Mesodermal cell (in vitro differentiated cells): ENCODE measurements around the gene CEL.
"Not testable (repeated sequence)": the region's sequence is repeated elsewhere in the genome, so short reads cannot be mapped to it uniquely, and the experiment has no call there.

Experiments
- H3K27ac ChIP-seq: 2 replicates; pipeline ENCODE4 v1.7.0; 2013; ENCODE audit warnings: mild to moderate bottlenecking, low read depth, low read length, moderate library complexity; ENCODE audit not compliant: severe bottlenecking
- H3K36me3 ChIP-seq: 2 replicates; pipeline ENCODE4 v1.7.1; 2013; ENCODE audit warnings: mild to moderate bottlenecking, low read length, moderate library complexity; ENCODE audit not compliant: control insufficient read depth, insufficient read depth
- H3K4me1 ChIP-seq: one replicate; pipeline ENCODE4 v1.7.1; 2013; ENCODE audit warnings: mild to moderate bottlenecking, low read length; ENCODE audit not compliant: insufficient read depth, control insufficient read depth, poor library complexity, severe bottlenecking
- H3K4me3 ChIP-seq: 2 replicates; pipeline ENCODE4 v1.7.0; 2013; ENCODE audit warnings: low read length, control low read depth, mild to moderate bottlenecking; ENCODE audit not compliant: insufficient read depth, poor library complexity, severe bottlenecking; ENCODE audit errors: extremely low read depth
- H3K9me3 ChIP-seq: 2 replicates; pipeline ENCODE4 v1.7.1; 2013; ENCODE audit warnings: mild to moderate bottlenecking, low read length, moderate library complexity; ENCODE audit not compliant: control insufficient read depth
- WGBS, 2 experiments: methylation state at CpG; one replicate each; pipeline ENCODE4 v1.1.5; 2013; ENCODE audit warnings: missing lambda C conversion rate in 2 of 2; ENCODE audit not compliant: insufficient coverage in 2 of 2; 5-methylcytosine and 5-hydroxymethylcytosine counted together

The CEL gene

DNA sequence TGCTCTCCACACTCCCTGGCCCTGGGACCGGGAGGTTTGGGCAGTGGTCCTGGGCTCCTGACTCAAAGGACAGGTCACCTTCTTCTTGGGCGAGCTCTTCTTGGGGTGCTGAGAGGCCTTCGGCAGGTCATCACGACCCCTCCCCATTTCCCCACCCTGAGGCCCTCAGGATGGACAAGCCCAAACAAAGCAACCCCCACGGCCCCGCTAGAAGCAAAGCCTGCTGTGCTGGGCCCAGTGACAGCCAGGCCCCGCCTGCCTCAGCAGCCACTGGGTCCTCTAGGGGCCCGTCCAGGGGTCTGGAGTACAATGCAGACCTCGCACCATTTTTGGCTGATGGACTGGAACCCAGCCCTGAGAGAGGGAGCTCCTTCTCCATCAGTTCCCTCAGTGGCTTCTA is 21.9 kb downstream of the CEL start:
- H3K27ac ChIP-seq, H3K9me3 ChIP-seq, H3K36me3 ChIP-seq, H3K4me3 ChIP-seq: not testable (repeated sequence)
- 100% methylated on average over 1 of the region's 9 CpGs; no CpG with 5 or more reads in 1 of the 2 experiments for WGBS, 2 experiments
- peaks cover 13% of the 10 kb centered on the region for H3K4me1 ChIP-seq

DNA sequence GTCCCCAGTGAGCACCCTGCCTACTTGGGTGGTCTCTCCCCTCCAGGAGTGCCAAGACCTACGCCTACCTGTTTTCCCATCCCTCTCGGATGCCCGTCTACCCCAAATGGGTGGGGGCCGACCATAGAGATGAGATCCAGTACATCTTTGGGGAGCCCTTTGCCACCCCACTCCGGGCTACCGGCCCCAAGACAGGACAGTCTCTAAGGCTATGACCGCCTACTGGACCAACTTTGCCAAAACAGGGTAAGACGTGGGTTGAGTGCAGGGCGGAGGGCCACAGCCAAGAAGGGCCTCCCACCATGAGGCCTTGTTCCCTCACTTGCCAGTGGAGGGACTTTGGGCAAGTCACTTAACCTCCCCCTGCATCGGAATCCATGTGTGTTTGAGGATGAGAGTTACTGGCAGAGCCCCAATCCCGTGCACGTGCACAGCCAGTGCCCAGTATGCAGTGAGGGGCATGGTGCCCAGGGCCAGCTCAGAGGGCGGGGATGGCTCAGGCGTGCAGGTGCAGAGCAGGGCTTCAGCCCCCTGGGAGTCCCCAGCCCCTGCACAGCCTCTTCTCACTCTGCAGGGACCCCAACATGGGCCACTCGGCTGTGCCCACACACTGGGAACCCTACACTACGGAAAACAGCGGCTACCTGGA is 24.6 kb downstream of the CEL start:
- H3K36me3 ChIP-seq, H3K9me3 ChIP-seq, H3K4me3 ChIP-seq, H3K4me1 ChIP-seq, H3K27ac ChIP-seq: not testable (repeated sequence)
- WGBS, 2 experiments = 94 to 98% methylated on average over 8 to 10 of the region's 17 CpGs

GRCh38 chr9:133086894-133087293 is 25.1 kb downstream of the CEL start:
- 83 to 87% methylated on average over 12 to 14 of the region's 15 CpGs for WGBS, 2 experiments
- H3K9me3 ChIP-seq = no peaks in the 10 kb centered on the region
- no peak overlapping the region for H3K4me3 ChIP-seq
- no peaks in the 10 kb centered on the region for H3K36me3 ChIP-seq
- no peak overlapping the region for H3K27ac ChIP-seq
- H3K4me1 ChIP-seq = no peaks in the 10 kb centered on the region

GRCh38 chr9:133087429-133088145 is 25.8 kb downstream of the CEL start:
- no peaks in the 10 kb centered on the region for H3K9me3 ChIP-seq
- H3K36me3 ChIP-seq = no peaks in the 10 kb centered on the region
- no peak overlapping the region for H3K27ac ChIP-seq
- WGBS, 2 experiments = 78 to 82% methylated on average over 5 to 7 of the region's 7 CpGs
- H3K4me1 ChIP-seq = no peaks in the 10 kb centered on the region
- H3K4me3 ChIP-seq = no peak overlapping the region

DNA sequence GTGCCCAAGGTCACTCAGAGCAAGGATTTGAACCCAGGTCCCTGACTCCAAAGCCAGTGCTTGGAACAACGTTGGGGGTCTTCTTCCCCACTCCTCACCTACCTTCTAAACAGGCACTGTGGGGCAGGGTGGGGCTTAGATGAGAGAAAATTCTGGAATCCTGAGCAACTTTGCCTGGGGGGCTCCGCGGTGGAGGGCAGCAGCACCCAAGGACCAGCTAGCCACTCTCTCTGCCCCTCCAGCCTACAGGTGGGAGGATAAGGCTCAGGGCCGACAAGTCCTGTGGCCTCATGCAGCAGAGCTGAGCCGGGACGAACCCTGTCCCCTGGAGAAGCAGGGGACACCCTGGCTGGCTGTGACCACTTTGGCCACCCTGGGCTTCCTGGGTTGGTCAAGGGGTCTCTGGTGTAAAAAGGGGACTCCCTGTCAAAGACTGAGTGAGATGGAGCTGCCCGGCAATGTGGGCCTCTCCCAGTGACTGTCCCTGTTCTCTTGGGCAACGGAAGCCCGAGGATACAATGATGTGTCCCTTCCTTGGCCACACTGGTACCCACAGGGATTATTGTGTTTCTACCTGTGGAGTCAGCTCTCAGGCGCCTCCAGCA is 26.5 kb downstream of the CEL start:
- Histone ChIP-seq H3K4me1 (no peaks in the 10 kb centered on the region), H3K27ac (no peak overlapping the region), H3K36me3 (no peaks in the 10 kb centered on the region), H3K4me3 (no peak overlapping the region), H3K9me3 (no peaks in the 10 kb centered on the region)
- WGBS, 2 experiments = 88 to 97% methylated on average over 5 to 9 of the region's 10 CpGs

- H3K9me3 ChIP-seq = no peaks in the 10 kb centered on the region
- no peaks in the 10 kb centered on the region for H3K4me1 ChIP-seq
- H3K36me3 ChIP-seq = no peaks in the 10 kb centered on the region
- no peak overlapping the region for H3K4me3 ChIP-seq
- WGBS, 2 experiments = 90 to 98% methylated on average over 7 of the region's 7 CpGs
- no peak overlapping the region for H3K27ac ChIP-seq
These were observed 27.0 kb downstream of the CEL start for GRCh38 chr9:133088756-133089155.

GRCh38 chr9:133089271-133089671 is 27.5 kb downstream of the CEL start:
- Histone ChIP-seq H3K4me3 (no peak overlapping the region), H3K9me3 (no peaks in the 10 kb centered on the region), H3K36me3 (no peaks in the 10 kb centered on the region), H3K4me1 (no peaks in the 10 kb centered on the region), H3K27ac (no peak overlapping the region)
- 93 to 98% methylated on average over 4 to 6 of the region's 6 CpGs for WGBS, 2 experiments

DNA sequence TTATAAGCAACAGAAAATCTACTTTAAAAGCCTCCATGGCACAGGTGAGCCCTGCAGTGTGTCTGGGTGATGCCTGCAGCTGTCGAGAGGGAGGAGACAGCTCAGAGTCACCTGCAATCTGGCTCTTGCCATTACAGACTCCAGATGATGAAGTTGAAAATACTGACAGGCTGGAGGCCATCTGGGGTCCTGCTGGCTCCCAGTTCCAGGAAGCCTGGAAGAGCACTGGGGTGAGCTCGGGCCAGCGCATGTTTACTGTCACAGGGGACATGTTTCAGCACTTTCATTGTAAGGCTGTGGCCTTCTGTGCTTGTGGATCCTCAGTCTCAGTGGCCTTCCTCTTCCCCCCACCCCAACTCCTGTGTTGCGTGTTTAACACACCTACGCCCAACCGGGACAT is 28.4 kb downstream of the CEL start:
- no peaks in the 10 kb centered on the region for H3K4me1 ChIP-seq
- WGBS, 2 experiments = 75 to 100% methylated on average over 2 to 4 of the region's 6 CpGs
- no peaks in the 10 kb centered on the region for H3K36me3 ChIP-seq
- H3K9me3 ChIP-seq = no peaks in the 10 kb centered on the region
- H3K27ac ChIP-seq = no peak overlapping the region
- H3K4me3 ChIP-seq = no peak overlapping the region

- H3K36me3 ChIP-seq = peaks cover 3% of the 10 kb centered on the region
- WGBS, 2 experiments = 94 to 95% methylated on average over 8 of the region's 11 CpGs
These were observed 29.1 kb downstream of the CEL start for GRCh38 chr9:133090752-133091385.

DNA sequence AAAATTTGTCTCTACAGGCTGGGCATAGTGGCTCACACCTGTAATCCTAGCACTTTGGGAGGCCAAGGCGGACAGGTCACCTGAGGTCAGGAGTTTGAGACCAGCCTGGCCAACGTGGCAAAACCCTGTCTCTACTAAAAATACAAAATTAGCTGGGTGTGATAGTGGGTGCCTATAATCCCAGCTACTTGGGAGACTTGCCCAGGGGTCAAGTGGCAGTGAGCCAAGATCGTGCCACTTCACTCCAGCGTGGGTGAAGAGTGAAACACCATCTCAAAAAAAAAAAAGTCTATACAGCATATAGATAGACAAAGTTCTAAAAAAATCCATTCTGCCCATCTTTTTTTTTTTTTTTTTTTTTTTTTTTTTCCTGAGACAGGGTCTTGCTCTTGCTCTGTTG is 32.6 kb downstream of the CEL start:
- Histone ChIP-seq H3K9me3 (peaks cover 21% of the 10 kb centered on the region), H3K36me3 (peaks cover 38% of the 10 kb centered on the region)
- not testable (repeated sequence) for H3K4me1 ChIP-seq, H3K27ac ChIP-seq, H3K4me3 ChIP-seq
- 94% methylated on average over 3 of the region's 4 CpGs; no CpG with 5 or more reads in 1 of the 2 experiments for WGBS, 2 experiments

More at GRCh38 chr9:133090752-133091385, 29.1 kb downstream of the CEL start:
- H3K27ac ChIP-seq = no peak overlapping the region
- H3K4me1 ChIP-seq = no peaks in the 10 kb centered on the region
- no peak overlapping the region for H3K4me3 ChIP-seq
- H3K9me3 ChIP-seq = peaks cover 4% of the 10 kb centered on the region
